ENCODE measurements around the gene GALNT12.

- TF ChIP-seq EZH2 (IDR thresholded peaks at IDR 0.05; ENCODE audit: low read length, unreplicated experiment) (no peak), CTCF (conservative IDR thresholded peaks at IDR 0.05; ENCODE audit: low read depth, low read length) (no peak)
Measured at GRCh38 chr9:98852460-98852734, 44.9 kb downstream of the GALNT12 start.
